ENCODE results near the gene DBX1. TPM values are rescaled to one million over a fixed set of nuclear protein-coding genes. Genes with fewer than 3 reads are reported as not detected.

DBX1 gene
- total RNA-seq, 2 experiments from 2014 or later: not detected

DNA sequence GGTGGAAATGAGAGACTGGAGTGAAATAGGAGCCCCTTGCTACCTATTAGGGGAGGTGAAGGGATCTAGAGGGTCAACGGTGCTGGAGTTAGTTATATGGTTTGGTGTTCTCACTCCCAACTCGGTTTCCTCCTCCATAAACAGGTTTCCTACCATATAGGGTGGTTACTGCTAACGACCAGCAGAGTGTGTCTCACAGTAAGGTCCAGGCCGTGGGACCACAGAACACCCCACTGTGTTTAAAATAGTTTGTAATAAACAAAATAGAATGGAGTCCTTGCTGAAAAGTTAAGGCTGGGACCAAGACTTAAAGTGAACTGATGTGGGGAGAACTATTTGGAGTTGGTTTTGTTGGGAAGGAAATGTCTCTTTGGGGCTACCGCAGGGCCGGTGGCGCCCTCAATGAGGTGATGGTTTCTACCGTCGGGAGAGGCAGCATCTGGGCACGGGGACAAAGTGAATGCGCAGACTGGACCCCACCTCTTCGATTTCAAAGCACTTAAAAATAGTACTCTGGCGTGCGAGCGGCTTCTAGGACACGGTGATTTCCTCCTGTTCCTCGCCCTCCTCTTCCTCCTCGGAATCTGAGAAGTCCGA is 4.5 kb downstream of the DBX1 start:
- POLR2A ChIA-PET: interaction anchor here (1.1 kb wide), 1 partner anchor 317 kb away, joined by 3 read pairs; no protein-coding TSS in a partner anchor
- TF ChIP-seq, protein P1, sequence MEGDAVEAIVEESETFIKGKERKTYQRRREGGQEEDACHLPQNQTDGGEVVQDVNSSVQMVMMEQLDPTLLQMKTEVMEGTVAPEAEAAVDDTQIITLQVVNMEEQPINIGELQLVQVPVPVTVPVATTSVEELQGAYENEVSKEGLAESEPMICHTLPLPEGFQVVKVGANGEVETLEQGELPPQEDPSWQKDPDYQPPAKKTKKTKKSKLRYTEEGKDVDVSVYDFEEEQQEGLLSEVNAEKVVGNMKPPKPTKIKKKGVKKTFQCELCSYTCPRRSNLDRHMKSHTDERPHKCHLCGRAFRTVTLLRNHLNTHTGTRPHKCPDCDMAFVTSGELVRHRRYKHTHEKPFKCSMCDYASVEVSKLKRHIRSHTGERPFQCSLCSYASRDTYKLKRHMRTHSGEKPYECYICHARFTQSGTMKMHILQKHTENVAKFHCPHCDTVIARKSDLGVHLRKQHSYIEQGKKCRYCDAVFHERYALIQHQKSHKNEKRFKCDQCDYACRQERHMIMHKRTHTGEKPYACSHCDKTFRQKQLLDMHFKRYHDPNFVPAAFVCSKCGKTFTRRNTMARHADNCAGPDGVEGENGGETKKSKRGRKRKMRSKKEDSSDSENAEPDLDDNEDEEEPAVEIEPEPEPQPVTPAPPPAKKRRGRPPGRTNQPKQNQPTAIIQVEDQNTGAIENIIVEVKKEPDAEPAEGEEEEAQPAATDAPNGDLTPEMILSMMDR (conservative IDR thresholded peaks at IDR 0.05; ENCODE audit: low read length): no peak
- no peak for TF ChIP-seq EZH2phosphoT487 (IDR thresholded peaks at IDR 0.05; ENCODE audit: borderline replicate concordance, low read depth, low read length)
- Histone ChIP-seq H3K4me1 (ENCODE audit: insufficient read depth, low read length, poor library complexity, severe bottlenecking) (no peaks in the 10 kb centered on the region), H3K9me3 (ENCODE audit: low read length) (no peaks in the 10 kb centered on the region), H3K36me3 (ENCODE audit: insufficient read depth, low read length) (no peaks in the 10 kb centered on the region), H3K4me3 (ENCODE audit: low read depth, low read length, poor library complexity, severe bottlenecking) (no peak overlapping the region), H4K20me1 (ENCODE audit: insufficient read depth, low read length) (no peaks in the 10 kb centered on the region), H3K79me2 (ENCODE audit: insufficient read depth, low read depth, low read length) (no peaks in the 10 kb centered on the region), H3K9me2 (ENCODE audit: insufficient read depth, low read length) (no peaks in the 10 kb centered on the region), H2AFZ (ENCODE audit: low read length) (no peak overlapping the region), H3K4me2 (ENCODE audit: low read length) (no peak overlapping the region), H3K27ac (ENCODE audit: low read depth, low read length, poor library complexity, severe bottlenecking) (no peak overlapping the region)
- DNase-seq (ENCODE audit: low spot score): no peak
- CTCF ChIA-PET (ENCODE audit: unreplicated experiment): no interaction called here
- BruUV-seq (replicated peaks): no TSS peak
- intact Hi-C loops (cut with micrococcal nuclease; ENCODE audit: unreplicated experiment): no loop called here

DNA sequence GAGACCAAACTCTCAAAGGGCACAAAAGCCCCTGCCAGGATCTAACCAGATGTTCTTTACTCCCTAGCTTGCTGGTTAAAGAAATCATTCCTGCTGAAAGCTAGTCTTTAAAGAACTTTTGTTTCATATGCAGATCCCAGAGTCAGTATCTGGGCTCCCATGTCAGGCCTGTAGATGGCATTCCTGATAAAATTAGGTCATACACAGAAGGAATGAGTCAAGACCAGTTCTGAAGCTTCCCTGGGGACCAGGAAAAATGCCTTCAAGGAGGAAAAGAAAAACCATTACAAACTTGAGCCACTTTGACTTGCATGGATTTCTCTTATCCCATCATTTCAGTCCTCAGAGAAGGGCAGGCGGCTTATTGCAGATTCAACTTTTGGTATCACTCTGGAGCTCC is 5.9 kb downstream of the DBX1 start:
- BruUV-seq (replicated peaks): no TSS peak
- Histone ChIP-seq H3K4me1 (ENCODE audit: insufficient read depth, low read length, poor library complexity, severe bottlenecking) (no peaks in the 10 kb centered on the region), H3K9me3 (ENCODE audit: low read length) (no peaks in the 10 kb centered on the region), H3K36me3 (ENCODE audit: insufficient read depth, low read length) (no peaks in the 10 kb centered on the region), H3K79me2 (ENCODE audit: insufficient read depth, low read depth, low read length) (no peaks in the 10 kb centered on the region), H4K20me1 (ENCODE audit: insufficient read depth, low read length) (no peaks in the 10 kb centered on the region), H2AFZ (ENCODE audit: low read length) (no peak overlapping the region), H3K9me2 (ENCODE audit: insufficient read depth, low read length) (no peaks in the 10 kb centered on the region), H3K27ac (ENCODE audit: low read depth, low read length, poor library complexity, severe bottlenecking) (no peak overlapping the region), H3K4me3 (ENCODE audit: low read depth, low read length, poor library complexity, severe bottlenecking) (no peak overlapping the region), H3K4me2 (ENCODE audit: low read length) (no peak overlapping the region)
- no peak for DNase-seq (ENCODE audit: low spot score)
- TF ChIP-seq EZH2phosphoT487 (IDR thresholded peaks at IDR 0.05; ENCODE audit: borderline replicate concordance, low read depth, low read length): no peak
- TF ChIP-seq, protein P1 (conservative IDR thresholded peaks at IDR 0.05; ENCODE audit: low read length): no peak
- intact Hi-C loops (cut with micrococcal nuclease; ENCODE audit: unreplicated experiment): no loop called here
- ChIA-PET POLR2A (no interaction called here), CTCF (ENCODE audit: unreplicated experiment) (no interaction called here)

DNA sequence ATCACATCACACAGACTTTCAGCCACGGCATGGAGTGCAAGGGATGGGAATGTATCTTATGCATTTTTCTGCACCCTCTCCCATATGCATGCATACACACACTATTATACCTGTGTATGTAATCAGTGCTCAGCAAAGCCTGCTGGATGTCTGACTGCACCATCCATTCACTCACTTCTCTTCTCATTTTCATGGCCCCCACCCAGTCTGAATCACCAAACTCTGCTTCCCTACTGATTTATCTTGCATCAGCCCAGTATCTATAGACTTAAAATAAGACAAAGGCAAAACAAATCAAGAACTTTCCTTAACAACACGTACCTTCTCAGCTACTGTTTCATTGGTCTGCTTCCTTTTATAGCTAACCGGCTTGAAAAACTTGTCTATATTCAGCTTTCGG is 21.6 kb downstream of the DBX1 start:
- no peak for TF ChIP-seq EZH2phosphoT487 (IDR thresholded peaks at IDR 0.05; ENCODE audit: borderline replicate concordance, low read depth, low read length)
- TF ChIP-seq, protein P1 (conservative IDR thresholded peaks at IDR 0.05; ENCODE audit: low read length): no peak
- no peaks in the 10 kb centered on the region for H3K9me3 ChIP-seq (ENCODE audit: low read length)
- H2AFZ ChIP-seq (ENCODE audit: low read length): no peak overlapping the region
- no peaks in the 10 kb centered on the region for H4K20me1 ChIP-seq (ENCODE audit: insufficient read depth, low read length)
- H3K4me2 ChIP-seq (ENCODE audit: low read length): no peak overlapping the region
- no TSS peak for BruUV-seq (replicated peaks)
- DNase-seq (ENCODE audit: low spot score): no peak
- no peak overlapping the region for H3K27ac ChIP-seq (ENCODE audit: low read depth, low read length, poor library complexity, severe bottlenecking)
- no peak overlapping the region for H3K4me3 ChIP-seq (ENCODE audit: low read depth, low read length, poor library complexity, severe bottlenecking)
- POLR2A ChIA-PET: interaction anchor here (0.6 kb wide), 2 partner anchors 8 to 1328 kb away, joined by 3 to 4 read pairs; no protein-coding TSS in a partner anchor
- intact Hi-C loops (cut with micrococcal nuclease; ENCODE audit: unreplicated experiment): no loop called here
- H3K36me3 ChIP-seq (ENCODE audit: insufficient read depth, low read length): no peaks in the 10 kb centered on the region
- no peaks in the 10 kb centered on the region for H3K9me2 ChIP-seq (ENCODE audit: insufficient read depth, low read length)
- H3K79me2 ChIP-seq (ENCODE audit: insufficient read depth, low read depth, low read length): no peaks in the 10 kb centered on the region
- CTCF ChIA-PET (ENCODE audit: unreplicated experiment): no interaction called here
- H3K4me1 ChIP-seq (ENCODE audit: insufficient read depth, low read length, poor library complexity, severe bottlenecking): no peaks in the 10 kb centered on the region
